SJCRH30 (cell line): ENCODE measurements around the gene ARHGEF17. TPM values are rescaled to one million over a fixed set of nuclear protein-coding genes. Genes with fewer than 3 reads are reported as not detected.

ENCODE experiments used
- DNase-seq, 2 experiments: peaks; one replicate each; pipeline ENCODE4 v3.0.0-alpha.2; 2015 to 2020
- H3K27ac ChIP-seq: fragments of 250-450 bp; sonication (Bioruptor Pico); 2 replicates; pipeline ENCODE4 v1.5.1; 2020; ENCODE audit warnings: mild to moderate bottlenecking, moderate library complexity
- H3K27me3 ChIP-seq: fragments of 250-450 bp; sonication (Bioruptor Pico); 2 replicates; pipeline ENCODE4 v1.5.1; 2020; ENCODE audit warnings: mild to moderate bottlenecking, moderate library complexity
- H3K36me3 ChIP-seq: fragments of 250-450 bp; sonication (Bioruptor Pico); 2 replicates; pipeline ENCODE4 v1.5.1; 2020; ENCODE audit warnings: mild to moderate bottlenecking, moderate library complexity
- H3K4me1 ChIP-seq: fragments of 250-450 bp; sonication (Bioruptor Pico); 2 replicates; pipeline ENCODE4 v1.5.1; 2020; ENCODE audit warnings: mild to moderate bottlenecking, moderate library complexity
- H3K4me3 ChIP-seq: fragments of 250-450 bp; sonication (Bioruptor Pico); 2 replicates; pipeline ENCODE4 v1.5.1; 2020; ENCODE audit warnings: mild to moderate bottlenecking, moderate library complexity
- H3K9me3 ChIP-seq: fragments of 250-450 bp; sonication (Bioruptor Pico); replicated peaks from 2 replicates; pipeline ENCODE4 v1.5.1; 2020; ENCODE audit warnings: mild to moderate bottlenecking, moderate library complexity
- total RNA-seq: library from RNA; depleted of rRNA; stranded (reverse); fragments of >200 nt; shearing (Covaris generic); gene quantifications from 2 replicates; pipeline ENCODE4 v1.2.3, GENCODE V29; 2014

The ARHGEF17 gene
- total RNA-seq, 1 experiment from 2014 or later, result 12.0 TPM

GRCh38 chr11:73392108-73393010 lies 84.3 kb downstream of the ARHGEF17 start:
- H3K27ac ChIP-seq, result no peak overlapping the region
- peaks cover 11% of the 10 kb centered on the region for H3K4me1 ChIP-seq
- H3K27me3 ChIP-seq, result no peaks in the 10 kb centered on the region
- H3K9me3 ChIP-seq, result no peaks in the 10 kb centered on the region
- no peak overlapping the region for H3K4me3 ChIP-seq
- H3K36me3 ChIP-seq, result peaks cover 9% of the 10 kb centered on the region; the same call in 1 of the 2 replicates
- no peak for DNase-seq

GRCh38 chr11:73393011-73393380 lies 84.9 kb downstream of the ARHGEF17 start:
- Histone ChIP-seq H3K36me3 (peaks cover 9% of the 10 kb centered on the region; the same call in 1 of the 2 replicates), H3K4me3 (no peak overlapping the region), H3K27me3 (no peaks in the 10 kb centered on the region), H3K9me3 (no peaks in the 10 kb centered on the region), H3K4me1 (peaks cover 5% of the 10 kb centered on the region; the same call in 1 of the 2 replicates), H3K27ac (no peak overlapping the region)
- no peak for DNase-seq

- H3K9me3 ChIP-seq, result no peaks in the 10 kb centered on the region
- no peaks in the 10 kb centered on the region for H3K27me3 ChIP-seq
- peaks cover under 1% of the 10 kb centered on the region; the same call in 1 of the 2 replicates for H3K4me1 ChIP-seq
- peaks cover 9% of the 10 kb centered on the region; the same call in 1 of the 2 replicates for H3K36me3 ChIP-seq
- H3K4me3 ChIP-seq, result no peak overlapping the region
- DNase-seq, result peak; percentile 68 to 81
- H3K27ac ChIP-seq, result no peak overlapping the region
Observed at GRCh38 chr11:73393479-73394415, 85.7 kb downstream of the ARHGEF17 start.

DNA sequence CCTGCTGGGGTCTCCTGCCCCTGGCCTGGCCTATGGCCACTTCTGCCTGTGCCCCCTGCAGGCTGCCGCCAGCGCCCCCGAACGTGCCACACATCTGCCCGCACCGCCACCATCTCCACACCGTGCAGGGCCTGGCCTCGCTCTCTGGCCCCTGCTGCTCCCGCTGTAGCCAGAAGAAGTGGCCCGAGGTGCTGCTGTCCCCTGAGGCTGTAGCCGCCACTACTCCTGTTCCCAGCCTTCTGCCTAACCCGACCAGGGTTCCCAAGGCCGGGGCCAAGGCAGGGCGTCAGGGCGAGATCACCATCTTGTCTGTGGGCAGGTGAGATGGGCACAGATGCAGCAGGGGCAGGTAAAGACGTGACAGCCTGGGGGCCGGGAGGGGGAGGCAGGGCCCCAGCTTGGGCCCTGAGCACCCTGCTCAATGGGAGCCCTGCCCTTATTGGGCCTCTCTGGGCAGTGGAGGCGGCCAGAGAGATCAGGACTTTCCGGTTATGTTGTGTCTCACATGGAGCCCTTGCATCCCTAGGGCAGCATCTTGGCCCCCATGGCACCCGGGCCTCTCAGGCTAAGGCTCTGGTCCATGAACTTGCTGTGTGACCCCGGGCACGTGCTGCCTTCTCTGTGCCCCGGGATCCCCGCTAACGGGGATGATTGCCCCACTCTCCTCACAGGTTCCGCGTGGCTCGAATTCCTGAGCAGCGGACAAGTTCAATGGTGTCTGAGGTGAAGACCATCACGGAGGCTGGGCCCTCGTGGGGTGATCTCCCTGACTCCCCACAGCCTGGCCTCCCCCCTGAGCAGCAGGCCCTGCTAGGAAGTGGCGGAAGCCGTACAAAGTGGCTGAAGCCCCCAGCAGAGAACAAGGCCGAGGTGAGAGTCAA lies 86.6 kb downstream of the ARHGEF17 start:
- H3K36me3 ChIP-seq, result peaks cover 9% of the 10 kb centered on the region; the same call in 1 of the 2 replicates
- H3K4me1 ChIP-seq, result peaks cover 10% of the 10 kb centered on the region
- no peaks in the 10 kb centered on the region for H3K9me3 ChIP-seq
- H3K27me3 ChIP-seq, result no peaks in the 10 kb centered on the region
- no peak overlapping the region for H3K27ac ChIP-seq
- no peak for DNase-seq
- H3K4me3 ChIP-seq, result no peak overlapping the region

DNA sequence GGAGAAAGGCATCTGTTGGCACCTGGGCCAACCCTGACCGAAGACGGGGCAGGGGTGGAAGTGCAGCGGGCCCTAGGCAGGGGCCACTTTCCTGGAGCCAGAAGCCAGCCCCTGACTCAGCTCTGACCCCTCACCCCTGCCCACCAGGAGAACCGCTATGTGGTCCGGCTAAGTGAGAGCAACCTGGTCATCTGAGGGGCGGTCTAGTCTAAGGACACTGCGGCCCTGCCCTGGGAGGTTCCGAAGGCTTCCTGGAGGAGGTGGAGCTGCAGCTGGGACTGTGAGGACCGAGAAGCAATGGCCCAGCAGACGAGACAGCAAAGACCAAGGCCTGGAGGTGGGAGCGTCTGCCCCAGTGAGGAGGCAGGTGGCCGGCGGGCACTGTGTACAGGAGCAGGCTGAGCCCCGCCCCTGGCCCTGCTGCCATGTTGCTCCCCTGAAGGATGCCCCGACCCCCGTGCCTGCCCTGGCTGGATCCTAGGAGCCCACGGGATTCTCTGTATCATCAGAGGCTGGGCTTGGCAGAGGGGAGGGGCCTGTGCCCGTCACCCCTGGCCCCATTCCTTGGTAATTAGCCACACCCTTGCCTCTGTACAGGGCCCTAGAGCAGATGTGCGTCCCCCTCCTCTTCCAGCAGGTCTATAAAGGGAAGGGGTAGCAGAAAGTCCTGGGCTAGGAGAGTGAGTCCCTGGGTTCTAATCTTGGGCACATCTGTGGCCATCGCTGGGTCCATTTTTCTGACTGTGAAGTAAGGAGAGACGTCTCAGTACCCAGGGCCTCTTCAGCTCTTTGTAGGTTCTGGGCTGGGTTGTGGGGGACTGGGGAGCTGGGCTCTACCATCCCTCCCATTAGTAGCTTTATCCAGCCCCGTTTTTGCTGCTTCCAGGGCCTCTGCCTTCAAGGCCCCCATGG lies 87.5 kb downstream of the ARHGEF17 start:
- no peak for DNase-seq
- H3K4me1 ChIP-seq, result peaks cover 15% of the 10 kb centered on the region
- no peak overlapping the region for H3K4me3 ChIP-seq
- H3K27ac ChIP-seq, result no peak overlapping the region
- H3K36me3 ChIP-seq, result peaks cover 11% of the 10 kb centered on the region; the same call in 1 of the 2 replicates
- no peaks in the 10 kb centered on the region for H3K9me3 ChIP-seq
- no peaks in the 10 kb centered on the region for H3K27me3 ChIP-seq

DNA sequence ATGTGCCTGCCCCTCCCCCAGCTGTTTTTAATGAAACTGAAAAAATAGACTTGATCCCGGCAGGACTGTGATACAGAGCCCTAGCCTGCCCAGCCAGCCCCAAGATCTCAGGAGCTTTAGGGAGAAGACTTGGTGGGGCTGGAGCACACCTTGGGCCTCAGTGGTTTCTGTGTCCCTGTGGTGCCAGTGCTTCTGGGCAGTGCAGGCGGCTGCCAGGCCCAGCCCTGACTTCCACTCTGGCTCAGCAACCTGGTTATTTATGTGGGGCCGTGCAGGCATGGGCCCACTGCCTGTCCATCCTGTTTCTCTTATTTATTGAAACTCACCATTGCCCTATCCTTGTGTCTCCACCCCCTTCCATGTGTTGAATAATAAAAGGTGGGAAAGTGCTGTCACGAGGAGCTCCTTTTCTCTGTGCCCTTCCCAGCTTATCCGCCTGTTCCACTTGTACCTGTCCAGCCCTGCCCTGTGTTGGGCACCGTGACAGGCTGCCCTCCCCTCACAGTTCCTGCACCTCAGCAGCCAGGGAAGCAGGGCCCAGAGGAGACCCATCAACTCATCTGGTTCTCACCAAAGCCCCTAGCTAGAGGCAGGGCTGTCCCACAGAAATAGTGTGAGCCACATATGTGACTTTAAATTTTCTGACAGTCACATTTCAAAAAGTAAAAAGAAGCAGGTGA lies 88.3 kb downstream of the ARHGEF17 start:
- Histone ChIP-seq H3K4me3 (no peak overlapping the region), H3K27me3 (no peaks in the 10 kb centered on the region), H3K36me3 (peaks cover 11% of the 10 kb centered on the region; the same call in 1 of the 2 replicates), H3K4me1 (peaks cover 15% of the 10 kb centered on the region), H3K9me3 (no peaks in the 10 kb centered on the region), H3K27ac (no peak overlapping the region)
- DNase-seq, result no peak

DNA sequence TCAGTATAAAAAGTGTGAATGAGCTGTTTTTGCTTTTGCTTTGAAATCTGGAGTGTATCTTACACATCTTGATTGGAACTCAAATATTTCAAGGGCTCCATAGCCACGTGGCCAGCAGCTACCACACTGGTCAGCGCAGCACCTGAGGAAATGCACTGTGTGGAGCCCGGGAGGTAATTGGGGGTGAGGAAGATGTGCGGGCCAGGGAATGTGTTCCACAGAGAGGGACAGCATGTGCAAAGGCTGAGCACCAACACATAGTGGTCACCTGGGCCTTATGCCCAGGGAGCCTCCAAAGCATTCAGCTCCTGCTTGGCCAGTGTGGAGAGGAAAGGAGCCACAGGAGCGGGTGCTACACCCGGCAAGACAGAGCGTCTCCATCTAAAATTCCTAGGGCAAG lies 88.9 kb downstream of the ARHGEF17 start:
- Histone ChIP-seq H3K4me1 (peaks cover 15% of the 10 kb centered on the region), H3K4me3 (no peak overlapping the region), H3K36me3 (peaks cover 11% of the 10 kb centered on the region; the same call in 1 of the 2 replicates), H3K9me3 (no peaks in the 10 kb centered on the region), H3K27ac (no peak overlapping the region), H3K27me3 (no peaks in the 10 kb centered on the region)
- no peak for DNase-seq

DNA sequence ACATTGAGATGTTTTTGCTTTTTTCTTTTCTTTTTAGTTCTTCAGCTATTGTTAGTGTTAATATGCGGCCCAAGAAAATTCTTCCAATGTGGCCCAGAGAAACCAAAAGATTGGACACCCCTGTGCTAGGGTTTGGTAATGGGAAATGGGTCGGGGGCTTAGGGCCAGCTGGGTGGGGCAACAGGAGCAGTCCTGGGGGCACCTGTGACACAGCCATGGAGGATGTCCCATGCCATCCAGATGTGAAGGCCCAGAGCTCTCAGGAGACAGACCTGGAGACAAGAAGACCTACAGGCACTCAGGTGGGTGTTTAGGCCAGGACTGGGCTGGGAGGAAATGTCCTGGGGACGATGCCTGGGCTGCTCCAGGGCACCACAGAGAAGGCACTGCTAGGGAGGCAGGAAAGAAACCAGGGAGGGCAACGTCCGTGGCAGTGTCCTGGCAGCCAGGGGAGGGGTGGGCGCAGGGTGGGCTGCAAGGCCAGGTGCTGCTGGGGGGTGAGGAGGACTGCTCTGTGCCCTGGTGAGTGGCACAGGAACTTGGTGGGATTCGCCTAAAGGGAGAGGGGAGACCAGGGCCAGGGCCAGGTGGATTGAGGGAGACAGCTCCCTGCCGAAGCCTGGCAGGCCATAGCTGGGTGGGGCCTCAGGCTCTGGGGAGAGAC lies 89.5 kb downstream of the ARHGEF17 start:
- H3K4me1 ChIP-seq, result peaks cover 15% of the 10 kb centered on the region

GRCh38 chr11:73398132-73398526 lies 90.1 kb downstream of the ARHGEF17 start:
- Histone ChIP-seq H3K9me3 (no peaks in the 10 kb centered on the region), H3K27ac (no peak overlapping the region), H3K4me1 (peaks cover 15% of the 10 kb centered on the region), H3K36me3 (peaks cover 8% of the 10 kb centered on the region; the same call in 1 of the 2 replicates), H3K4me3 (no peak overlapping the region), H3K27me3 (no peaks in the 10 kb centered on the region)
- DNase-seq, result no peak

More for the DNA sequence above, 89.5 kb downstream of the ARHGEF17 start:
- H3K4me3 ChIP-seq, result no peak overlapping the region
- H3K27me3 ChIP-seq, result no peaks in the 10 kb centered on the region
- H3K27ac ChIP-seq, result no peak overlapping the region
- no peaks in the 10 kb centered on the region for H3K9me3 ChIP-seq
- peaks cover 11% of the 10 kb centered on the region; the same call in 1 of the 2 replicates for H3K36me3 ChIP-seq
- DNase-seq, result no peak

GRCh38 chr11:73398721-73399120 lies 90.6 kb downstream of the ARHGEF17 start:
- H3K36me3 ChIP-seq, result peaks cover 7% of the 10 kb centered on the region; the same call in 1 of the 2 replicates
- H3K4me3 ChIP-seq, result no peak overlapping the region
- no peak for DNase-seq
- H3K27me3 ChIP-seq, result no peaks in the 10 kb centered on the region
- no peaks in the 10 kb centered on the region for H3K9me3 ChIP-seq
- peaks cover 15% of the 10 kb centered on the region for H3K4me1 ChIP-seq
- H3K27ac ChIP-seq, result no peak overlapping the region

- peak; percentile 33 to 44 for DNase-seq
- Histone ChIP-seq H3K27ac (no peak overlapping the region), H3K27me3 (no peaks in the 10 kb centered on the region), H3K9me3 (no peaks in the 10 kb centered on the region), H3K4me1 (peaks cover 15% of the 10 kb centered on the region), H3K4me3 (no peak overlapping the region), H3K36me3 (peaks cover 5% of the 10 kb centered on the region; the same call in 1 of the 2 replicates)
Observed at GRCh38 chr11:73399159-73399590, 91.1 kb downstream of the ARHGEF17 start.

DNA sequence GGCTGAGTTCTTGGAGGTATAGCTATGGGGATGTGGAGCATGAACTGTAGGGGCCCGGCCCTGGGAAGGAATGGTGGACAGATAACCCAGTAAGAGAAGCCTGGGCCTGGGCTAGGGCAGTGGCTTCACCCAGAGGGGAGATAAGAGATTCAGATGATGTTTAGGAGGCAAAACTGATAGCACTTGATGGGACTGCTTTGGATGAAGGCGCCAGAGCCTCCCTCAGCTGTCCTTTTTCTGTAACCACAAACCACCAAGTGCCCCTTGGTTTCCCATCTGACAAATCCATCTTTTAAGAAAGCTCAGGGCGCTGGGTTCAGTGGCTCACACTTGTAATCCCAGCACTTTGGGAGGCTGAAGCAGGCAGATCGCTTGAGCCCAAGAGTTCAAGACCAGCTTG lies 91.6 kb downstream of the ARHGEF17 start:
- peaks cover 4% of the 10 kb centered on the region; the same call in 1 of the 2 replicates for H3K36me3 ChIP-seq
- peaks cover 15% of the 10 kb centered on the region for H3K4me1 ChIP-seq
- H3K27me3 ChIP-seq, result no peaks in the 10 kb centered on the region
- no peak overlapping the region for H3K4me3 ChIP-seq
- DNase-seq, result peak; percentile 61 to 77
- no peak overlapping the region for H3K27ac ChIP-seq
- H3K9me3 ChIP-seq, result no peaks in the 10 kb centered on the region
